HepG2 (cell line): ENCODE results near the gene ARIH1. TPM values are rescaled to one million over a fixed set of nuclear protein-coding genes. Genes with fewer than 3 reads are reported as not detected.
"Not testable (repeated sequence)": the region's sequence is repeated elsewhere in the genome, so short reads cannot be mapped to it uniquely, and the experiment has no call there.

Experiments
- AHR ChIP-seq: IDR thresholded peaks from 2 replicates; pipeline ENCODE4 v1.6.1; 2018; ENCODE audit warnings: missing genetic modification reagents, missing compliant biosample characterization
- CBX5 ChIP-seq: sonication (generic); formaldehyde crosslinking; IDR thresholded peaks from 2 replicates; pipeline ENCODE4 v1.4.0; 2020; ENCODE audit warnings: missing genetic modification reagents, borderline replicate concordance
- DR1 ChIP-seq: sonication (generic); formaldehyde crosslinking; IDR thresholded peaks from 2 replicates; pipeline ENCODE4 v1.8.0; 2021; ENCODE audit warnings: mild to moderate bottlenecking, missing genetic modification reagents, inconsistent platforms
- ERF ChIP-seq: IDR thresholded peaks from 2 replicates; pipeline ENCODE4 v1.6.1; 2018; ENCODE audit warnings: missing biosample characterization, missing genetic modification reagents
- ETV5 ChIP-seq: IDR thresholded peaks from 2 replicates; pipeline ENCODE4 v1.6.1; 2018; ENCODE audit warnings: missing biosample characterization, missing genetic modification reagents, inconsistent platforms, borderline replicate concordance
- FOSL2 ChIP-seq: sonication (generic); formaldehyde crosslinking; IDR thresholded peaks from 2 replicates; pipeline ENCODE4 v1.4.0; 2020; ENCODE audit warnings: missing genetic modification reagents
- GABPA ChIP-seq, 2 experiments: IDR thresholded peaks; 2 replicates each; pipeline ENCODE4 v1.6.1; 2011 to 2016; ENCODE audit warnings: low read depth in 2 of 2, low read length in 1 of 2, missing biosample characterization in 1 of 2, missing genetic modification characterization in 1 of 2
- GATAD1 ChIP-seq: IDR thresholded peaks from 2 replicates; pipeline ENCODE4 v1.6.1; 2016; ENCODE audit warnings: missing genetic modification reagents, missing compliant biosample characterization
- HMG20B ChIP-seq: conservative IDR thresholded peaks from 2 replicates; pipeline ENCODE4 v1.6.1; 2016; ENCODE audit warnings: missing genetic modification reagents, missing compliant biosample characterization
- HMGXB4 ChIP-seq, 2 experiments: sonication (generic) in 1 of 2; formaldehyde crosslinking in 1 of 2; IDR thresholded peaks; 2 replicates each; pipeline versions ENCODE4 v1.4.0 to v1.6.1; 2018 to 2020; ENCODE audit warnings: missing genetic modification reagents in 2 of 2, borderline replicate concordance in 1 of 2, low read depth in 1 of 2, mild to moderate bottlenecking in 1 of 2, missing biosample characterization in 1 of 2
- HOXA5 ChIP-seq: sonication (generic); formaldehyde crosslinking; IDR thresholded peaks from 2 replicates; pipeline ENCODE4 v1.4.0; 2020; ENCODE audit warnings: missing genetic modification reagents
- IRF2 ChIP-seq: IDR thresholded peaks from 2 replicates; pipeline ENCODE4 v1.6.1; 2018; ENCODE audit warnings: missing genetic modification reagents, missing compliant biosample characterization
- MIER3 ChIP-seq: IDR thresholded peaks from 2 replicates; pipeline ENCODE4 v1.6.1; 2016; ENCODE audit warnings: missing compliant biosample characterization, borderline replicate concordance
- NFKB2 ChIP-seq: sonication (generic); formaldehyde crosslinking; IDR thresholded peaks from 2 replicates; pipeline ENCODE4 v1.4.0; 2020; ENCODE audit warnings: missing genetic modification reagents, borderline replicate concordance
- RFXAP ChIP-seq: sonication (generic); formaldehyde crosslinking; IDR thresholded peaks from 2 replicates; pipeline ENCODE4 v1.4.0; 2020; ENCODE audit warnings: missing genetic modification reagents, borderline replicate concordance
- SP1 ChIP-seq, 2 experiments: fragments of 450-650 bp in 1 of 2; sonication (generic) in 1 of 2; formaldehyde crosslinking in 1 of 2; IDR thresholded peaks; 2 replicates each; pipeline versions ENCODE4 v1.4.0 to v1.6.1; 2016 to 2020; ENCODE audit warnings: missing genetic modification reagents in 1 of 2
- ZNF160 ChIP-seq: sonication (generic); formaldehyde crosslinking; IDR thresholded peaks from 2 replicates; pipeline ENCODE4 v1.8.0; 2022; ENCODE audit warnings: mild to moderate bottlenecking, inconsistent platforms, missing genetic modification reagents
- ZNF331 ChIP-seq: sonication (generic); formaldehyde crosslinking; IDR thresholded peaks from 2 replicates; pipeline ENCODE4 v1.4.0; 2020; ENCODE audit warnings: missing genetic modification reagents
- ZNF614 ChIP-seq: IDR thresholded peaks from 2 replicates; pipeline ENCODE4 v1.6.1; 2018; ENCODE audit warnings: missing biosample characterization, missing genetic modification reagents, inconsistent platforms, borderline replicate concordance
- ZNF792 ChIP-seq: IDR thresholded peaks from 2 replicates; pipeline ENCODE4 v1.6.1; 2016
- ZSCAN9 ChIP-seq: IDR thresholded peaks from 2 replicates; pipeline ENCODE4 v1.6.1; 2016; ENCODE audit warnings: borderline replicate concordance
- polyA plus RNA-seq, 8 experiments: library from polyadenylated mRNA; depleted of rRNA in 3 of 8; stranded (reverse) in 7 of 8; unstranded in 1 of 8; fragments of >200 nt; fragmentation: Illumina TruSeq in 4 of 8; extraction: Trizol in 4 of 8; gene quantifications; 2 replicates each; pipeline versions ENCODE4 v1.2.1 to v1.2.3, GENCODE V29; 2011 to 2016; ENCODE audit warnings: low read depth in 4 of 8, missing spikeins in 1 of 8, mixed read lengths in 1 of 8; ENCODE audit not compliant: insufficient read depth in 1 of 8
- total RNA-seq, 5 experiments: library from RNA; depleted of rRNA; stranded (reverse); fragments of >200 nt; fragmentation: Illumina TruSeq; extraction: Trizol; gene quantifications; 2 replicates each; pipeline ENCODE4 v1.2.3, GENCODE V29; 2016; ENCODE audit warnings: low read depth in 1 of 5
- TF ChIP-seq, protein P1 (sequence below): sonication (generic); formaldehyde crosslinking; IDR thresholded peaks from 2 replicates; pipeline ENCODE4 v1.4.0; 2020; ENCODE audit warnings: missing genetic modification reagents
- TF ChIP-seq, protein P2 (sequence below): sonication (generic); formaldehyde crosslinking; IDR thresholded peaks from 2 replicates; pipeline ENCODE4 v1.4.0; 2020; ENCODE audit warnings: missing genetic modification reagents

ARIH1 gene
- total and polyA plus RNA-seq, 2 of the 13 experiments (the other 11 are each of a cell fraction or from before 2014, with no cell fraction given): 38.8 to 59.8 TPM

DNA sequence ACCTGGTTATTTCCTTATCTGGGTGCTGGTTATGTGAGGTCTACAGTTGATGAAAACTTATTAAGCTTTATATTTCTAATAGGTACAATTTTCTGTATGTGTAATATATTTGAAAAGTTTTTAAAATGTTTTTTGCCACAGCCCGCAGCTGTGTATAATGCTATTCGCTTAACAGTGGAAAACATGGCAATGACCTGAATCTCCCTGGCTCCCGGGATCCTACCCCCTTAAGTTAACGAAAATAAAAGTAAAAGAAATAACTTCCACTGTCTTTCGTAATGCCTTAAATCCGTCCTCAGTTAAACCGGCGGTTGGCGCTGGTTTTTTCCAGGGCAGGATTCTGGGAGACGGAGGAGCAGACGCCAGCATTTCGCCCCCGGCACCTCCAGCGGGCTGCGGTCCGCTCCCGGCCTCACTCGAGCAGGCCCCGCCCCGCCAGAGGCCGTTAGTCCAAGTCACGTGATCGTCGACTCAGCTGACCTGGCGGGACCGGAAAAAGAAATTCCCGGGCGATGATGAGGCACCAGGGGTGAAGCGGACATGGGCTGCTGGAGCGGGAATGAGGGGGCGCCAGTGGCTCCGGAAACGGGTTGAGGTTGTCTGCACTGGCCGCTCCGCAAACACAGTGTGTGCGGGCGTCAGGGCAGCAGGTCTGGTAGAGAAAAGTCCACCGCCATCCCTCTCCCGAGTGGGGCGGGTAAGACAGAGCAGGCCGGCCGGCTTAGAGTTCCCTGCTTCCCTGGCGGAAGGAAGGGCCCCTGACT, 162.6 kb downstream of the ARIH1 start (continued):
- TF ChIP-seq SP1 (IDR thresholded peaks at IDR 0.05); GABPA (IDR thresholded peaks at IDR 0.05; ENCODE audit: low read depth, low read length): not testable (repeated sequence)
- TF ChIP-seq SP1 (CRISPR knock-in tag; IDR thresholded peaks at IDR 0.05) (peak; percentile 75), HMG20B (CRISPR knock-in tag) (0 out of 2 replicates have a peak, but pooled peaks have one; percentile 23), DR1 (peak; percentile 26; the same call in 1 of the 2 replicates), ZNF792 (CRISPR knock-in tag) (peak; percentile 38; the same call in 1 of the 2 replicates), MIER3 (CRISPR knock-in tag) (peak; percentile 57; the same call in 1 of the 2 replicates), GATAD1 (CRISPR knock-in tag) (peak; percentile 92), IRF2 (CRISPR knock-in tag) (peak; percentile 62; the same call in 1 of the 2 replicates), ZSCAN9 (0 out of 2 replicates have a peak, but pooled peaks have one; percentile 46), ETV5 (CRISPR knock-in tag) (peak; percentile 62), AHR (CRISPR knock-in tag) (0 out of 2 replicates have a peak, but pooled peaks have one; percentile 44), ZNF331 (CRISPR knock-in tag) (peak; percentile 47; the same call in 1 of the 2 replicates), HOXA5 (0 out of 2 replicates have a peak, but pooled peaks have one; percentile 57), GABPA (CRISPR knock-in tag; IDR thresholded peaks at IDR 0.05; ENCODE audit: low read depth) (peak; percentile 60; the same call in 1 of the 2 replicates), ZNF614 (CRISPR knock-in tag) (peak; percentile 28; the same call in 1 of the 2 replicates), ERF (CRISPR knock-in tag) (0 out of 2 replicates have a peak, but pooled peaks have one; percentile 30), RFXAP (CRISPR knock-in tag) (peak; percentile 28; the same call in 1 of the 2 replicates), FOSL2 (CRISPR knock-in tag) (peak; percentile 45), NFKB2 (peak; percentile 58; the same call in 1 of the 2 replicates), ZNF160 (0 out of 2 replicates have a peak, but pooled peaks have one; percentile 31), CBX5 (CRISPR knock-in tag) (peak; percentile 83), HMGXB4 (CRISPR knock-in tag; IDR thresholded peaks at IDR 0.05; ENCODE audit: borderline replicate concordance in 1 of 2, low read depth in 1 of 2) (peak in 1 of 2 experiments; percentile 35; a peak in 1 of 4 replicates)
- TF ChIP-seq, protein P1, sequence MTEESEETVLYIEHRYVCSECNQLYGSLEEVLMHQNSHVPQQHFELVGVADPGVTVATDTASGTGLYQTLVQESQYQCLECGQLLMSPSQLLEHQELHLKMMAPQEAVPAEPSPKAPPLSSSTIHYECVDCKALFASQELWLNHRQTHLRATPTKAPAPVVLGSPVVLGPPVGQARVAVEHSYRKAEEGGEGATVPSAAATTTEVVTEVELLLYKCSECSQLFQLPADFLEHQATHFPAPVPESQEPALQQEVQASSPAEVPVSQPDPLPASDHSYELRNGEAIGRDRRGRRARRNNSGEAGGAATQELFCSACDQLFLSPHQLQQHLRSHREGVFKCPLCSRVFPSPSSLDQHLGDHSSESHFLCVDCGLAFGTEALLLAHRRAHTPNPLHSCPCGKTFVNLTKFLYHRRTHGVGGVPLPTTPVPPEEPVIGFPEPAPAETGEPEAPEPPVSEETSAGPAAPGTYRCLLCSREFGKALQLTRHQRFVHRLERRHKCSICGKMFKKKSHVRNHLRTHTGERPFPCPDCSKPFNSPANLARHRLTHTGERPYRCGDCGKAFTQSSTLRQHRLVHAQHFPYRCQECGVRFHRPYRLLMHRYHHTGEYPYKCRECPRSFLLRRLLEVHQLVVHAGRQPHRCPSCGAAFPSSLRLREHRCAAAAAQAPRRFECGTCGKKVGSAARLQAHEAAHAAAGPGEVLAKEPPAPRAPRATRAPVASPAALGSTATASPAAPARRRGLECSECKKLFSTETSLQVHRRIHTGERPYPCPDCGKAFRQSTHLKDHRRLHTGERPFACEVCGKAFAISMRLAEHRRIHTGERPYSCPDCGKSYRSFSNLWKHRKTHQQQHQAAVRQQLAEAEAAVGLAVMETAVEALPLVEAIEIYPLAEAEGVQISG (CRISPR knock-in tag): peak; percentile 76
- TF ChIP-seq, protein P2, sequence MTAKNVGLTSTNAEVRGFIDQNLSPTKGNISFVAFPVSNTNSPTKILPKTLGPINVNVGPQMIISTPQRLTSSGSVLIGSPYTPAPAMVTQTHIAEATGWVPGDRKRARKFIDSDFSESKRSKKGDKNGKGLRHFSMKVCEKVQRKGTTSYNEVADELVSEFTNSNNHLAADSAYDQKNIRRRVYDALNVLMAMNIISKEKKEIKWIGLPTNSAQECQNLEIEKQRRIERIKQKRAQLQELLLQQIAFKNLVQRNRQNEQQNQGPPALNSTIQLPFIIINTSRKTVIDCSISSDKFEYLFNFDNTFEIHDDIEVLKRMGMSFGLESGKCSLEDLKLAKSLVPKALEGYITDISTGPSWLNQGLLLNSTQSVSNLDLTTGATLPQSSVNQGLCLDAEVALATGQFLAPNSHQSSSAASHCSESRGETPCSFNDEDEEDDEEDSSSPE: peak; percentile 84
